Myocyte (in vitro differentiated cells): ENCODE results near the gene CD9. TPM values are rescaled to one million over a fixed set of nuclear protein-coding genes. Genes with fewer than 3 reads are reported as not detected.
A peak's percentile ranks its signal among the peaks of the same experiment; 100 is the strongest.
"Not testable (repeated sequence)": the region's sequence is repeated elsewhere in the genome, so short reads cannot be mapped to it uniquely, and the experiment has no call there.

ENCODE experiments used
- DNase-seq: peaks from one replicate; pipeline ENCODE4 v3.0.0-alpha.2; 2012; ENCODE audit warnings: low read depth
- total RNA-seq: library from RNA; depleted of rRNA; stranded (reverse); fragments of >200 nt; gene quantifications from 2 replicates; pipeline ENCODE4 v1.2.3, GENCODE V29; 2014

Gene CD9
- total RNA-seq, 1 donor from 2014 or later, result 22.7 TPM

GRCh38 chr12:6198051-6198450, 2.1 kb upstream of the CD9 start:
- no peak for DNase-seq

DNA sequence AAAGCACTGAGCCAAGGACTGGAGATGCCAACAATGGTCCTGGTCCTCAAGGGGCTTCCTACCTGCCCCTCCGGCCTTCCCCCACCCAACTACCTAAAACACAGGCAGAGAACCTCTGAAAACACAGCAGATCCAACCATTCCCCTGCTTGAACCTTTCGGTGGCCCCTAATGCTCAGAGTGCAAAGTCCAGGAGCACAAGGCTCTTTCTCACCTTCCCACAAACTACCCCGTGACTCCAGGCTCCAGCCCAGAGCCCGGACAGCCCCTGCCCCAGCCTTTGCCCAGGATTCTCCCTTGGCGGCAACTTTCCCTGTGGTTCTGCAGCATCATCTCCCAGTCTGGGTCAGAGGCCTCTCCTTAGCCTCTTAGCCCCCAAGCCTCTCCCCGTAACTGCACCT, 1.6 kb upstream of the CD9 start:
- no peak for DNase-seq

GRCh38 chr12:6198985-6199530, 1.1 kb upstream of the CD9 start:
- no peak for DNase-seq

DNA sequence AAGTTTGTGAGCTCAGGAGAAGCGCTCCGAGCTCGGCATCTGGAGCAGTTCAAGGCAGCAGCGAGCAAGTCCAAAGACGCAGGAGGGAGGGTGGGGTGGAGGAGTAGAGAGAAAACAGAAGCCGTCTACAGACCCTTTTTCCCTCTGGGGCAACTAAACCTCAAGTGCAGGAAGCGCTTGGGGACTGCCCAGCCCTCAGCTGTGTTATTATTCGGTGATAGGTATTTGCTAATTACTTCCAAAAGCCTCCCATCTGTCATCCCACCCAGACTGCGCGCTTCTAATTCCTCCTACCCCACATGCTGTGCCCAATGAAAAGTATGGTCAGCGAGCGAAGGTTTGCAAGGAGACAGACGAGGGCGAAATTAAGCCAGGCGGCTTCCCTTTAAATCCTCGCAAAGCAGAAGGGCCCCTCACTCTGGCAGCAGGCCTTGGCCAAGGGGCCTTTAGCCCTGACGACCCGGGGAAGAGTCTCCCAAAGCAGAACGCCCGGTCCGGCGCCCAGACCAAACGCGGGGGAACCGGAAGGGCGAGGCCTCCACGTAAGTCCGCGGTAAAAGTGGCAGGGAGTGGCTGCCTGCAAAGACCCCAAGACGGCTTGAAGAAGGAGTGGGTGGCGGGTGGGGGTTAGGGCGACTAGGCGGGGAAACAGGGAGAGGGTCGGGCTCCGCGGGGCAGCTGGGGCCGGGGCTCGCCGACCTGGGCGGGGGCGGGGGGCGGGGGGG, 507 bp upstream of the CD9 start:
- no peak for DNase-seq

- no peak for DNase-seq
Observed at GRCh38 chr12:6201213-6201608, 1.0 kb downstream of the CD9 start.

DNA sequence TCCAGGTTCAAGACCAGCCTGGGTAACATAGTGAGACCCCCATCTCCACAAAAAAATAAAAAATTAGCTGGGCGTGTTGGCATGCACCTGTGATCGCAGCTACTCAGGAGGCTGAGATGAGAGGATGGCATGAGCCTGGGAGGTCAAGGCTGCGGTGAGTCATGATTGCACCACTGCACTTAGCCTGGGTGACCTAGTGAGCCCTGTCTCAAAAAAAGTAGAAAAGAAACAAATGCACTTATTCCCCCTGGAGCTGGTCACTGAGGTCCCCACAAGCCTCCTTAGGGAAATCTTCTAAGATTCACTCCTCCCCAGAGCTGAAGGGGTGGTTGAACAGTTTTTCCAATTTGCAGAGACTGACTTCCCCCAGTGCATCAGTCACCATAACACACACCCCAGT, 1.6 kb downstream of the CD9 start:
- no peak for DNase-seq

DNA sequence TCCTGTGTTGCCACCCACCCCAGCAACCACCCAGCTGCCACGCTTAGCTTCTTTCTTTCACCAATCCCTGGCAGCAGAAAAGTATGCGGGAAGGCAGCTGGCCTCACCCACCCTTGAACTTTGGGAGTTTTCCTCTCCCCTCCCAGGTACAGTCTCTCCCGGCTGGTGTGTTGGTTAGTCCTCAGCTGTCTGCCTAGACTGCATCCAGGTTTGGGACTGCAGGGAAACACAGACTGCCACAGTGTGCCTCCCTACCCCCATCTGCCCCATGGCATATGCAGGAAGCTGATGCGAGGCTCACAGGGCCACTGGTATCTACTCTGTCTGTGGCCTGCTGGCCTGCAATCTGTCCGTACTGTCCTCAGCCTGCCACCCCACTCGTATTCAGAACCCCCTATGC, 2.1 kb downstream of the CD9 start:
- DNase-seq, result peak; percentile 54

DNA sequence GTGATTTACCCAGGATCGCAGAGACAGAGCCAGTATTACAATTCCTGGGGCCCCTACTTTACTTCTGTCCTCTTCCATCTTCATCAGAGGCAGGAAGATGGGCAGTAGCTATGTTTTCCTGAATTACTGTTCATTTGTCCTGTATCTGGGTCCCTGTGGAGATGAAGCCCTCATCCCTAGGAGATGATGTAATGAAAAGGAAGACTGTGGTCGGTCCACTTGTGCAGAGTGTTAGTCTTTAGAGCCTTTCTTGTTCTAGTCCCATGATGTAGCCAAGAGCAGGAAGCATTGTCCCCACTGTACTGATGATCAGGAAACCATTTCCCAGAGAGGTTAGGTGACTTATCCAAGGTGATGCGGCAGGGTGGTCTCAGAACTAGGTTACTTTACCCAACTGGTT, 2.6 kb downstream of the CD9 start:
- DNase-seq, result no peak

DNA sequence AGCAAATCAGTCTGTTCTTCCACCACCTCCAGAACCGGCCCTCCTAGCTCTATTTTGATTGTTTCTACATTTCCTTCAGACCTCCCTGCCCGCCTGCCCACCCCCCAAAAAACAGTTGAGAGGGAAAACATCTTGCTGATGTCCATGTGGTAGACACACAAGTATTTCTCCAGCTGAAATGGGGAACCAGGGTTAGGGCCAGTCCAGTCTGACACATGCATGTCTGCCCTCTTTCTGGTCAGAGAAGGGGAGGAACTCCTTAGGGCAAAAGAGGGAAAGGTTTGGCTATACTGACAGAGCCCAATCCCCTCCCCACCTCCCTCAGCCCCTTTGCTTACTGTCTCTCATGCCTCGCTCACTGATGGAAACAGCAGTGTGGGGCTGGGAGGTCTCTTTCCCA, 3.4 kb downstream of the CD9 start:
- DNase-seq, result no peak

DNA sequence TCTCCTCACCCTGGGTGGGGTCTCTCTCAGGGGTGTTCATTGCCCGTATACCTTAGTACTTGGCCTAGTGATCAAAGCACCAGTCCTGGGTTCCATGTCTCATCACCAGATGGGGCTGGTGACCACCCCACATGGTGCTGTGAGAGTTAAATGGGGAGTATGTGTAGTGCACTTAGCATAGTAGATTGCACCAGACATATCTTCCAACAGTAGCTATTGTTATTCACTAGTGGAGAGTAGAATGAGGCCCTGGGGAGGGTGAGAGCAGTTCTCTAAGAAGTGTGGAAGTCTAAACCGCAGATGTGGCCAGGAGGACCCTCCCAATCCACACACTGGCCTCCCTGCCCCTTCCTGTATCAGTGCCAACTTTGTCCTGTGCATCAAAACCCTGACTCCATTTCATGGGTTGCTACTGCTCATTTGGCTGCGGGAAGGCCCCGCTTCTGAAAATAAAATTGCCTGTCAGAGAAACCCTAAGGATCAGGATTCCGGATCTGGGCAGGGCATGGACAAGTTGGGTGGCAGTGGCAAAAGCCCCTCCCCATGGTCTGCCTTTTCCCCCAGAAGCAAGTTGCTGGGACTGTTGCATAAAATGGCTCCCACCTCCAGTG, 4.4 kb downstream of the CD9 start:
- DNase-seq, result peak; percentile 59

DNA sequence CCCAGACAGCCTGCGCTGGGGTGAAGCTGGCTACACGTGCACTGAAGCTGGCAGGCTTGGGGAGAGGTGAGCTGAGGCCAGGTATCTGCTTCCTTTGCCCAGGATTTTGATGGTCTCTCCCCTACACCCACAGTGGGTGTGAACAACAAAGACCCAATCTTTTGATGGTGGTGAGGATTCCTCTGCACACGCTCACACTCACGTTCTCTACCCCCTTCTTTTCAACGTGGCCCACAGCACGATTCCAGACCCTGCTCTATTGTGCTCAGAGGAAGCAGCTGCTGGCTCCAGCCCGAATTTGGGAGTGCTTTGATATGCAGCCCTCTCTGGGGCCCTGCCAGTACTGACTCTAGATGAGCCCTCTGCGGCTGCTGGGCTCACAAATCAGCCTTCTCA, 4.9 kb downstream of the CD9 start:
- peak; percentile 88 for DNase-seq

DNA sequence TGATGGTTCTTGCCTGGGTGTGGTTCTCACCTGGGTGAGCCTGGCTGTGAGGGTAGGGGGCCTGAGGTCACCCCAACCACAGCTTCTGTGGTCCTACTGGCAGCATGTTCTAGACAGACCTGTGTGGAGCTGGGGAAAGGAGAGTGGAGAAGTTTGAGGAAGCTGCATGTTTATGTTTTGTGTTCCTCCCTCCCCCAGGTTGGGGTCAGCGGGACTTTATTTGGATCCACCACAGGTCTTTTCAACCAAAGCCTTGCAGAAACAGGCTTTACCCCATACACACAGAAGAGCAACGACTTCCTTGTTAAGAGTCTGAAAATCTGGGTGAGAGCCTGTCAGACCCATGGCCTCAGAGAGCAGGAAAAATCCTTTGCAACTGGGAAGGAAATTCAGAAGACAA, 5.6 kb downstream of the CD9 start:
- no peak for DNase-seq

DNA sequence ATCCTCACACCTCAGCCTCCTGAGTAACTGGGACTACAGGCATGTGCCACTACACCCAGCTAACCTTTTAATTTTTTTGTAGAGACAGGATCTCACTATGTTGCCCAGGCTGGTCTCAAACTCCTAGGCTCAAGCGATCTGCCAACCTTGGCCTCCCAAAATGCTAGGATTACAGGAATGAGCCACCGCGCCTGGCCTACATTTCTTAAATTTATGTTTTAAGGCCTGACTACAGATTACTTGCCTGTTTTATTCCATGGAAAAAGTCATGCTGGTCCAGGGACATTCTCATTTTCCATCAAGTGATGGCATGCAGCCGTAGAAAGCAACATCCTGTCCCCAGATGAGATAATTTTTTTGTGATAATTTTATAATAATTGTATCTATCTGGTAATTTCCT, 6.1 kb downstream of the CD9 start:
- DNase-seq, result no peak

GRCh38 chr12:6207259-6207925, 7.2 kb downstream of the CD9 start:
- no peak for DNase-seq

GRCh38 chr12:6208130-6208529, 7.9 kb downstream of the CD9 start:
- no peak for DNase-seq

DNA sequence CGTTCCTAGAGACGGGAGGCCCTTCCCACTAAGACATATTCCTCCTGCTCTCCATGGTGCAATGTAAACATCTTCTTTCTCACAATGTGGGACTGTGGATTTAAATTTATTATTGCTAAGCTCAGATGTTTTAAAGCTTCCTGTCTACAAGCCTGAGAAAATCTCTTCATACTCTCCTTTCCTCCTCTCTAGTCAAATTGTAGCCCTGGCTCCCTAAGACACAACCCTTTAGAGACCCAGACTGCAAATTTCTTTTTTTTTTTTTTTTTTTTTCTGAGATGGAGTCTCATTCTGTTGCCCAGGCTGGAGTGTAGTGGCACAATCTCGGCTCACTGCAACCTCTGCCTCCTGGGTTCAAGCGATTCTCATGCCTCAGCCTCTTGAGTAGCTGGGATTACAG, 9.2 kb downstream of the CD9 start:
- not testable (repeated sequence) for DNase-seq

DNA sequence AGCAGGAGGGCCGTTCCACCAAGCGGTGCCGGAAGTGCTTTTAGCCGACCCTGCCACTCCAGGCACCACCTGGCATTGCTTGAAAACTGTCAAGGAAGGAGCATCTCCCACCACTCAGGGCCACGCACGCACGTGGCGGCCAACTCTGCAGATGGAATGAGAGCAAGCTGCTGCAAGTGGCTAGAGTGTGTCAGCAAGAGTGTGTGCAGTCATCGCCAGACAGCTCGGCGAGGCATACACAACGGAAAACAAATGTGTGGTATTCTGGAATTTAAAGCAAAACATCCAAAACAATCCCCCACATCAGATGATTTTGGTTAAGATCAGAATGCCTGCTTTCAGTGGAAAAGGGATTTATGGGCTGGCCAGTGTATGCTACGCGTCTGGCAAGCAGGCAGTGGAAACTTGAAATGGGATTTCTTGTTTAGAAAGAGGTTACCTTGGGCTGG, 11.2 kb downstream of the CD9 start:
- DNase-seq, result peak; percentile 51

GRCh38 chr12:6212086-6212485, 11.9 kb downstream of the CD9 start:
- DNase-seq, result peak; percentile 53

DNA sequence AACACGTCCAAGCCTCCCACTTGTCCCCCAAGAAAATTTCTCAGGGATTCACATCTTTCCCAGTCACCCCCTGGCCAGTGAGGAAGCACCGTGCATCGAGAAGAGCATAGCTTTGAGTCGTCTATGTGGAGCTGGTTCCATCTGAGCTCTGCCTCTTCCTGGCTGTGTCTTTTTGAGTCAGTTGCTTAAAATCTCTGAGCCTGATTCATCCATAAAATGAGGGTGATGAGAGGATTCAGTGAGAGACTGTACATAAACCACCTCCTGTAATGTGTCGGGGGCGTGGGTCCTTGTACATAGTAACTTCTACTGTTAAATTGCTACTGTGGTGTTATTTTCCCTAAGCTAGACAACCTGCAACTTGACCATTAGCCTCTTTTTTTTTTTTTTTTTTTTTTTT, 13.8 kb downstream of the CD9 start:
- DNase-seq, result no peak

- DNase-seq, result no peak
Observed at GRCh38 chr12:6214633-6215032, 14.4 kb downstream of the CD9 start.

DNA sequence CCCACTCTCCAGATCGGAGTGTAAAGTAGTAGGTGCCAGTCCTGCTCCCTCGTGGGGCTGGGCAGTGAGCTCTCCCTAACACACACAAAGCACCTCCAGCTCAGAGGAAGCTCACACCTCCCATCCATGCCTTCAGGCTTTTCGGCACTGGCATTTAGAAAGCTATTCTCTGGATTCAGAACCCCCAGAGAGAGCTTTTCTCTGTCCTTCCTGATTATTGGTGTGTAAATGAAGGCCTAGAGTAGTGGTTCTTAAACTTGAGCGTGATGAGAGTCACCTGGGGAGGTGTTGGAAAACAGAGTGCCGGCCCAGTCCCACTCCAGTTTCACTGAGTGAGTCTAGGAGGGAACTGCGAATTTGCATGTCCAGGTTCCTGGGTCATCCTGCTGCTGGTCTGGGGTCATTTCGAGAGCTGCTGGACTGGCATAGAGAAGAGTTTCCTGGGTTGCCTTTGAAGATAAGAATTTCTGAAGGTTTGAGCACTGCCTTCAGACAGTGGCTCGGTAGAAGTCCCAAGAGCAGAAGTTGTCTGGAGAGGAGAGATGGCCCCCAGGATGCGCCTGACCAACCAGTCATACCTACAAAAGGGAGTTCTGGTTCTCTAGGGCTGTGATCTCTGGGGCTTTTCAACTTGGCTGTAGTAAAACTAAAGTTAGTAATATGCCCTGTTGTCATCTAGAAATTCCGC, 15.1 kb downstream of the CD9 start:
- no peak for DNase-seq
